WTC11 (cell line): ENCODE data around the gene KCNE4. TPM values are rescaled to one million over a fixed set of nuclear protein-coding genes. Genes with fewer than 3 reads are reported as not detected.

Source experiments
- ATAC-seq: fragments of 200-7000 bp; cut with Tn5 transposase; 2 replicates; pipeline ENCODE4 v1.10.0; 2021; ENCODE audit warnings: mild to moderate bottlenecking, moderate library complexity
- CTCF ChIA-PET: fragments of 300-600 bp; sonication (Branson Sonifier 250); formaldehyde crosslinking; loops from one replicate; lab custom pipeline; 2021; ENCODE audit warnings: antibody characterized with exemption; lab: Charles Lee
- POLR2A ChIA-PET: fragments of 350-600 bp; sonication (Branson Sonifier 250); formaldehyde crosslinking; loops from one replicate; lab custom pipeline; 2021; ENCODE audit warnings: antibody characterized with exemption; lab: Charles Lee
- DNase-seq: peaks from one replicate; pipeline ENCODE4 v3.0.0; 2021; ENCODE audit warnings: low spot score
- H3K27ac Mint-ChIP-seq: 2 replicates; pipeline ENCODE4 v1.8.0; 2021; ENCODE audit warnings: mixed read lengths
- H3K27me3 Mint-ChIP-seq: 2 replicates; pipeline ENCODE4 v1.8.0; 2021; ENCODE audit warnings: low read depth, mild to moderate bottlenecking, moderate library complexity, mixed read lengths
- H3K36me3 Mint-ChIP-seq: 2 replicates; pipeline ENCODE4 v1.8.0; 2021; ENCODE audit warnings: mixed read lengths
- H3K4me1 Mint-ChIP-seq: 2 replicates; pipeline ENCODE4 v1.8.0; 2022; ENCODE audit warnings: mixed read lengths
- H3K4me3 Mint-ChIP-seq: 2 replicates; pipeline ENCODE4 v1.8.0; 2021; ENCODE audit warnings: mild to moderate bottlenecking, moderate library complexity, mixed read lengths
- H3K9me3 Mint-ChIP-seq: 2 replicates; pipeline ENCODE4 v1.8.0; 2021; ENCODE audit warnings: mixed read lengths
- CBFB ChIP-seq: sonication (generic); formaldehyde crosslinking; IDR thresholded peaks from 2 replicates; pipeline ENCODE4 v1.8.1; 2022; ENCODE audit warnings: mild to moderate bottlenecking, low read depth, missing genetic modification reagents
- CREB1 ChIP-seq: sonication (generic); formaldehyde crosslinking; IDR thresholded peaks from 2 replicates; pipeline ENCODE4 v1.8.0; 2023; ENCODE audit warnings: mild to moderate bottlenecking, missing genetic modification reagents
- ELF4 ChIP-seq: sonication (generic); formaldehyde crosslinking; IDR thresholded peaks from 2 replicates; pipeline ENCODE4 v1.8.1; 2022; ENCODE audit warnings: low read depth, mild to moderate bottlenecking, moderate library complexity, missing genetic modification reagents
- EMX1 ChIP-seq: fragments of 250-450 bp; sonication (Bioruptor Pico); IDR thresholded peaks from 2 replicates; pipeline ENCODE4 v1.8.0; 2021; ENCODE audit warnings: mild to moderate bottlenecking
- FOXP1 ChIP-seq: sonication (generic); formaldehyde crosslinking; IDR thresholded peaks from 2 replicates; pipeline ENCODE4 v1.8.0; 2022; ENCODE audit warnings: missing genetic modification reagents, mild to moderate bottlenecking, moderate library complexity, borderline replicate concordance
- GRHL2 ChIP-seq: fragments of 250-450 bp; sonication (Bioruptor Pico); IDR thresholded peaks from 2 replicates; pipeline ENCODE4 v1.8.0; 2022; ENCODE audit warnings: mild to moderate bottlenecking, moderate library complexity; ENCODE audit not compliant: insufficient replicate concordance, severe bottlenecking
- IRF2 ChIP-seq: sonication (generic); formaldehyde crosslinking; IDR thresholded peaks from 2 replicates; pipeline ENCODE4 v1.8.0; 2022; ENCODE audit warnings: low read depth, missing genetic modification reagents, borderline replicate concordance
- MXD4 ChIP-seq: fragments of 250-450 bp; sonication (Bioruptor Pico); IDR thresholded peaks from 2 replicates; pipeline ENCODE4 v1.8.0; 2021; ENCODE audit warnings: mild to moderate bottlenecking, moderate library complexity, borderline replicate concordance
- NFE2L1 ChIP-seq: sonication (generic); formaldehyde crosslinking; IDR thresholded peaks from 2 replicates; pipeline ENCODE4 v1.8.1; 2023; ENCODE audit warnings: missing genetic modification reagents
- NFYB ChIP-seq: sonication (generic); formaldehyde crosslinking; conservative IDR thresholded peaks from 2 replicates; pipeline ENCODE4 v1.8.0; 2022; ENCODE audit warnings: low read depth, missing genetic modification reagents
- ZNF263 ChIP-seq: sonication (generic); formaldehyde crosslinking; IDR thresholded peaks from 2 replicates; pipeline ENCODE4 v1.8.1; 2022; ENCODE audit warnings: low read depth, mild to moderate bottlenecking, moderate library complexity, missing genetic modification reagents
- ZNF396 ChIP-seq: fragments of 250-450 bp; sonication (Bioruptor Pico); IDR thresholded peaks from 2 replicates; pipeline ENCODE4 v1.8.0; 2021; ENCODE audit warnings: mild to moderate bottlenecking, moderate library complexity, borderline replicate concordance
- ZNF423 ChIP-seq: fragments of 250-450 bp; sonication (Bioruptor Pico); IDR thresholded peaks from 2 replicates; pipeline ENCODE4 v2.1.2; 2022; ENCODE audit warnings: mild to moderate bottlenecking, moderate library complexity
- total RNA-seq: library from RNA; stranded (reverse); gene quantifications from 3 replicates; pipeline ENCODE4 v1.2.3, GENCODE V29; 2021
- TF ChIP-seq, protein P1 (sequence below): sonication (generic); formaldehyde crosslinking; IDR thresholded peaks from 2 replicates; pipeline ENCODE4 v1.8.0; 2023; ENCODE audit warnings: missing genetic modification reagents, mild to moderate bottlenecking, borderline replicate concordance
- TF ChIP-seq, protein P2 (sequence below): sonication (generic); formaldehyde crosslinking; conservative IDR thresholded peaks from 2 replicates; pipeline ENCODE4 v1.8.1; 2023; ENCODE audit warnings: mild to moderate bottlenecking, low read depth, missing genetic modification reagents, moderate library complexity
- TF ChIP-seq, protein P3 (sequence below): sonication (generic); formaldehyde crosslinking; IDR thresholded peaks from 2 replicates; pipeline ENCODE4 v1.8.1; 2023; ENCODE audit warnings: mild to moderate bottlenecking, missing genetic modification reagents
- TF ChIP-seq, protein P4 (sequence below): sonication (generic); formaldehyde crosslinking; conservative IDR thresholded peaks from 2 replicates; pipeline ENCODE4 v1.8.1; 2022; ENCODE audit warnings: mild to moderate bottlenecking, missing genetic modification reagents
- TF ChIP-seq, protein P5 (sequence below): sonication (generic); formaldehyde crosslinking; IDR thresholded peaks from 2 replicates; pipeline ENCODE4 v1.8.1; 2022; ENCODE audit warnings: mild to moderate bottlenecking, moderate library complexity, missing genetic modification reagents
- TF ChIP-seq, protein P6 (sequence below): fragments of 250-450 bp; sonication (Bioruptor Pico); IDR thresholded peaks from 2 replicates; pipeline ENCODE4 v1.9.0; 2021; ENCODE audit warnings: moderate library complexity, mild to moderate bottlenecking, inconsistent platforms, borderline replicate concordance
- TF ChIP-seq, protein P7 (sequence below): sonication (generic); formaldehyde crosslinking; IDR thresholded peaks from 2 replicates; pipeline ENCODE4 v1.8.0; 2022; ENCODE audit warnings: mild to moderate bottlenecking, missing genetic modification reagents

KCNE4 gene
- total RNA-seq, 1 experiment from 2014 or later = 0.04 TPM

DNA sequence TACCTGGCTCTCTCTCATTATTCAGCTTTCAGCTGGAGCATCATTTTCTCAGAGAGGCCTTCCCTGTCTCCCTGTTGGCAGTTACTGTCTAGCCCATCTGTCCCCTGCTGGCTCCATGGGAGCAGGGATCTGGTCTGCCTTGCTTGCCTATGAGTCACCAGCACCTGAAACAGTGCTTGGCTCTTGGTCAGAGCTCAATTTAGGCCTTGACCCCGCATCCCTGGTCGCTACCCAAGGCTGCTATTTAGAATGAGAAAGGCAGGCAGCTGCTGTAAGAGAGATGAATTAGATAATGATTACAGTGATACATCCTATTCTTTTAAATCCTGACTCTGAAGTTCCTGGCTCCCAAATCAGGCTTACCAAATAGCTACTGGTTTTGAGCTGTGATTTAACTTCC, 32.9 kb downstream of the KCNE4 start (continued):
- TF ChIP-seq, protein P1, sequence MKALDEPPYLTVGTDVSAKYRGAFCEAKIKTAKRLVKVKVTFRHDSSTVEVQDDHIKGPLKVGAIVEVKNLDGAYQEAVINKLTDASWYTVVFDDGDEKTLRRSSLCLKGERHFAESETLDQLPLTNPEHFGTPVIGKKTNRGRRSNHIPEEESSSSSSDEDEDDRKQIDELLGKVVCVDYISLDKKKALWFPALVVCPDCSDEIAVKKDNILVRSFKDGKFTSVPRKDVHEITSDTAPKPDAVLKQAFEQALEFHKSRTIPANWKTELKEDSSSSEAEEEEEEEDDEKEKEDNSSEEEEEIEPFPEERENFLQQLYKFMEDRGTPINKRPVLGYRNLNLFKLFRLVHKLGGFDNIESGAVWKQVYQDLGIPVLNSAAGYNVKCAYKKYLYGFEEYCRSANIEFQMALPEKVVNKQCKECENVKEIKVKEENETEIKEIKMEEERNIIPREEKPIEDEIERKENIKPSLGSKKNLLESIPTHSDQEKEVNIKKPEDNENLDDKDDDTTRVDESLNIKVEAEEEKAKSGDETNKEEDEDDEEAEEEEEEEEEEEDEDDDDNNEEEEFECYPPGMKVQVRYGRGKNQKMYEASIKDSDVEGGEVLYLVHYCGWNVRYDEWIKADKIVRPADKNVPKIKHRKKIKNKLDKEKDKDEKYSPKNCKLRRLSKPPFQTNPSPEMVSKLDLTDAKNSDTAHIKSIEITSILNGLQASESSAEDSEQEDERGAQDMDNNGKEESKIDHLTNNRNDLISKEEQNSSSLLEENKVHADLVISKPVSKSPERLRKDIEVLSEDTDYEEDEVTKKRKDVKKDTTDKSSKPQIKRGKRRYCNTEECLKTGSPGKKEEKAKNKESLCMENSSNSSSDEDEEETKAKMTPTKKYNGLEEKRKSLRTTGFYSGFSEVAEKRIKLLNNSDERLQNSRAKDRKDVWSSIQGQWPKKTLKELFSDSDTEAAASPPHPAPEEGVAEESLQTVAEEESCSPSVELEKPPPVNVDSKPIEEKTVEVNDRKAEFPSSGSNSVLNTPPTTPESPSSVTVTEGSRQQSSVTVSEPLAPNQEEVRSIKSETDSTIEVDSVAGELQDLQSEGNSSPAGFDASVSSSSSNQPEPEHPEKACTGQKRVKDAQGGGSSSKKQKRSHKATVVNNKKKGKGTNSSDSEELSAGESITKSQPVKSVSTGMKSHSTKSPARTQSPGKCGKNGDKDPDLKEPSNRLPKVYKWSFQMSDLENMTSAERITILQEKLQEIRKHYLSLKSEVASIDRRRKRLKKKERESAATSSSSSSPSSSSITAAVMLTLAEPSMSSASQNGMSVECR (CRISPR knock-in tag) = no peak
- TF ChIP-seq FOXP1 (CRISPR knock-in tag) = no peak
- TF ChIP-seq, protein P2, sequence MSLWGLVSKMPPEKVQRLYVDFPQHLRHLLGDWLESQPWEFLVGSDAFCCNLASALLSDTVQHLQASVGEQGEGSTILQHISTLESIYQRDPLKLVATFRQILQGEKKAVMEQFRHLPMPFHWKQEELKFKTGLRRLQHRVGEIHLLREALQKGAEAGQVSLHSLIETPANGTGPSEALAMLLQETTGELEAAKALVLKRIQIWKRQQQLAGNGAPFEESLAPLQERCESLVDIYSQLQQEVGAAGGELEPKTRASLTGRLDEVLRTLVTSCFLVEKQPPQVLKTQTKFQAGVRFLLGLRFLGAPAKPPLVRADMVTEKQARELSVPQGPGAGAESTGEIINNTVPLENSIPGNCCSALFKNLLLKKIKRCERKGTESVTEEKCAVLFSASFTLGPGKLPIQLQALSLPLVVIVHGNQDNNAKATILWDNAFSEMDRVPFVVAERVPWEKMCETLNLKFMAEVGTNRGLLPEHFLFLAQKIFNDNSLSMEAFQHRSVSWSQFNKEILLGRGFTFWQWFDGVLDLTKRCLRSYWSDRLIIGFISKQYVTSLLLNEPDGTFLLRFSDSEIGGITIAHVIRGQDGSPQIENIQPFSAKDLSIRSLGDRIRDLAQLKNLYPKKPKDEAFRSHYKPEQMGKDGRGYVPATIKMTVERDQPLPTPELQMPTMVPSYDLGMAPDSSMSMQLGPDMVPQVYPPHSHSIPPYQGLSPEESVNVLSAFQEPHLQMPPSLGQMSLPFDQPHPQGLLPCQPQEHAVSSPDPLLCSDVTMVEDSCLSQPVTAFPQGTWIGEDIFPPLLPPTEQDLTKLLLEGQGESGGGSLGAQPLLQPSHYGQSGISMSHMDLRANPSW (CRISPR knock-in tag) = no peak
- TF ChIP-seq, protein P3, sequence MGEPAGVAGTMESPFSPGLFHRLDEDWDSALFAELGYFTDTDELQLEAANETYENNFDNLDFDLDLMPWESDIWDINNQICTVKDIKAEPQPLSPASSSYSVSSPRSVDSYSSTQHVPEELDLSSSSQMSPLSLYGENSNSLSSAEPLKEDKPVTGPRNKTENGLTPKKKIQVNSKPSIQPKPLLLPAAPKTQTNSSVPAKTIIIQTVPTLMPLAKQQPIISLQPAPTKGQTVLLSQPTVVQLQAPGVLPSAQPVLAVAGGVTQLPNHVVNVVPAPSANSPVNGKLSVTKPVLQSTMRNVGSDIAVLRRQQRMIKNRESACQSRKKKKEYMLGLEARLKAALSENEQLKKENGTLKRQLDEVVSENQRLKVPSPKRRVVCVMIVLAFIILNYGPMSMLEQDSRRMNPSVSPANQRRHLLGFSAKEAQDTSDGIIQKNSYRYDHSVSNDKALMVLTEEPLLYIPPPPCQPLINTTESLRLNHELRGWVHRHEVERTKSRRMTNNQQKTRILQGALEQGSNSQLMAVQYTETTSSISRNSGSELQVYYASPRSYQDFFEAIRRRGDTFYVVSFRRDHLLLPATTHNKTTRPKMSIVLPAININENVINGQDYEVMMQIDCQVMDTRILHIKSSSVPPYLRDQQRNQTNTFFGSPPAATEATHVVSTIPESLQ = no peak
- TF ChIP-seq MXD4 (CRISPR knock-in tag) = no peak
- no peak for TF ChIP-seq GRHL2 (CRISPR knock-in tag)
- no peak for TF ChIP-seq IRF2 (CRISPR knock-in tag)
- TF ChIP-seq, protein P4, sequence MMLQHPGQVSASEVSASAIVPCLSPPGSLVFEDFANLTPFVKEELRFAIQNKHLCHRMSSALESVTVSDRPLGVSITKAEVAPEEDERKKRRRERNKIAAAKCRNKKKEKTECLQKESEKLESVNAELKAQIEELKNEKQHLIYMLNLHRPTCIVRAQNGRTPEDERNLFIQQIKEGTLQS (CRISPR knock-in tag) = no peak
- TF ChIP-seq, protein P5, sequence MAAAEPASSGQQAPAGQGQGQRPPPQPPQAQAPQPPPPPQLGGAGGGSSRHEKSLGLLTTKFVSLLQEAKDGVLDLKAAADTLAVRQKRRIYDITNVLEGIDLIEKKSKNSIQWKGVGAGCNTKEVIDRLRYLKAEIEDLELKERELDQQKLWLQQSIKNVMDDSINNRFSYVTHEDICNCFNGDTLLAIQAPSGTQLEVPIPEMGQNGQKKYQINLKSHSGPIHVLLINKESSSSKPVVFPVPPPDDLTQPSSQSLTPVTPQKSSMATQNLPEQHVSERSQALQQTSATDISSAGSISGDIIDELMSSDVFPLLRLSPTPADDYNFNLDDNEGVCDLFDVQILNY = no peak
- TF ChIP-seq, protein P6, sequence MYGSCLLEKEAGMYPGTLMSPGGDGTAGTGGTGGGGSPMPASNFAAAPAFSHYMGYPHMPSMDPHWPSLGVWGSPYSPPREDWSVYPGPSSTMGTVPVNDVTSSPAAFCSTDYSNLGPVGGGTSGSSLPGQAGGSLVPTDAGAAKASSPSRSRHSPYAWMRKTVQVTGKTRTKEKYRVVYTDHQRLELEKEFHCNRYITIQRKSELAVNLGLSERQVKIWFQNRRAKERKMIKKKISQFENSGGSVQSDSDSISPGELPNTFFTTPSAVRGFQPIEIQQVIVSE = no peak
- no peak for TF ChIP-seq ZNF263
- TF ChIP-seq NFYB (CRISPR knock-in tag) = no peak
- TF ChIP-seq ELF4 (CRISPR knock-in tag) = no peak
- TF ChIP-seq NFE2L1 = no peak
- TF ChIP-seq, all 79 proteins: peak for 0

DNA sequence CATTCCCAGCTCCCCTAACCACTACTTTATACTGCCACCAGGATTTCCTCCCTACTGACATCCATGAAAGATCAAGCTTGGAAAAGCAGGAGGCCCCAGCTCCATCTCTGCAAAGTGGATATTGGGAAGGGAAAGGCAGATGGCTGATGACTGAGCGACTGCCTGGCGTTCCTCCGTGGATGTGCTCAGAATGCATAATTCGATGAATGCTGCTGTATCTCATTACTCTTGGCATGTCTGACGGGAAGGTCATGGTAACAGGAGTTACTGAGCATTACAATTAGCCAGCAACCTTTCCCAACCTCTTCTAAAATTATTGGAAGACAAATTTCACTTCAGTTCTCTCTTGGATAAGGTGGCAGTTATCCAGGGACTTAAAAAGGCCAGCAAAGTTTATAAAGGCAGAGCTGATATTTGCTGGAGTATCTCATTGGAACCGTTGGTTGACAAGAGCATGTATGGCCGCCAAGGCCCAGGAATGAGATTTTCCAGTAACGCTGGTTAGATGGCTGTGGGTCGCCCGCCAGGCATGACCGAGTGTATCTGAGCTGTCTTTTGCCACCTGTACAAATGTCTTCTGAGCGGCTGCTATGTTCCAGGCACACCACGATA, 34.5 kb downstream of the KCNE4 start:
- no peaks in the 10 kb centered on the region for H3K27me3 Mint-ChIP-seq
- ChIA-PET POLR2A (no interaction called here), CTCF (no interaction called here)
- H3K4me1 Mint-ChIP-seq = peaks cover 5% of the 10 kb centered on the region
- H3K4me3 Mint-ChIP-seq = no peak overlapping the region
- no peaks in the 10 kb centered on the region for H3K36me3 Mint-ChIP-seq
- H3K9me3 Mint-ChIP-seq = peaks cover 5% of the 10 kb centered on the region; the same call in 1 of the 2 replicates
- DNase-seq (no peak), ATAC-seq (no peak)
- H3K27ac Mint-ChIP-seq = no peak overlapping the region
- TF ChIP-seq NFE2L1 (no peak), ZNF423 (no peak), ZNF396 (CRISPR knock-in tag) (no peak), CREB1 (CRISPR knock-in tag) (no peak), CBFB (CRISPR knock-in tag) (no peak), EMX1 (CRISPR knock-in tag) (no peak), NFYB (CRISPR knock-in tag) (no peak)
- TF ChIP-seq, protein P4 (CRISPR knock-in tag) = no peak
- TF ChIP-seq, protein P7, sequence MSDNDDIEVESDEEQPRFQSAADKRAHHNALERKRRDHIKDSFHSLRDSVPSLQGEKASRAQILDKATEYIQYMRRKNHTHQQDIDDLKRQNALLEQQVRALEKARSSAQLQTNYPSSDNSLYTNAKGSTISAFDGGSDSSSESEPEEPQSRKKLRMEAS (CRISPR knock-in tag) = no peak
